Activated CD4-positive, alpha-beta T cell treated with anti-CD3 and anti-CD28 coated beads for 24 hours (primary cell): ENCODE data around the gene CLIP4.
"Not testable (repeated sequence)": the region's sequence is repeated elsewhere in the genome, so short reads cannot be mapped to it uniquely, and the experiment has no call there.

Source experiments
- DNase-seq, 2 donors: peaks; one replicate each; pipeline ENCODE4 v3.0.0-alpha.2; 2020; ENCODE audit warnings: low read depth in 2 of 2

CLIP4 gene

GRCh38 chr2:29104688-29105087 is 10.5 kb upstream of the CLIP4 start:
- no peak for DNase-seq

GRCh38 chr2:29105375-29105774 is 9.8 kb upstream of the CLIP4 start:
- DNase-seq, result no peak

- no peak for DNase-seq
These were observed 9.0 kb upstream of the CLIP4 start for GRCh38 chr2:29106256-29106655.

- no peak for DNase-seq
These were observed 8.2 kb upstream of the CLIP4 start for GRCh38 chr2:29106980-29107388.

- not testable (repeated sequence) for DNase-seq
These were observed 7.7 kb upstream of the CLIP4 start for GRCh38 chr2:29107547-29107946.

- no peak for DNase-seq
These were observed 7.0 kb upstream of the CLIP4 start for GRCh38 chr2:29108225-29108624.

- DNase-seq, result no peak
These were observed 6.0 kb upstream of the CLIP4 start for GRCh38 chr2:29109246-29109645.

GRCh38 chr2:29110916-29111535 is 4.2 kb upstream of the CLIP4 start:
- DNase-seq, result no peak

- no peak for DNase-seq
These were observed 2.8 kb upstream of the CLIP4 start for GRCh38 chr2:29112379-29112778.

- DNase-seq, result no peak
These were observed 2.1 kb upstream of the CLIP4 start for GRCh38 chr2:29113027-29113686.

- no peak for DNase-seq
These were observed 1.3 kb upstream of the CLIP4 start for GRCh38 chr2:29113891-29114321.

- DNase-seq, result no peak
These were observed 649 bp upstream of the CLIP4 start for GRCh38 chr2:29114586-29114945.

- peak; percentile 39 to 40 for DNase-seq
These were observed 874 bp downstream of the CLIP4 start for GRCh38 chr2:29115797-29116781.

- DNase-seq, result no peak
These were observed 2.6 kb downstream of the CLIP4 start for GRCh38 chr2:29117636-29118303.

- DNase-seq, result no peak
These were observed 4.0 kb downstream of the CLIP4 start for GRCh38 chr2:29119211-29119610.

- no peak for DNase-seq
These were observed 5.6 kb downstream of the CLIP4 start for GRCh38 chr2:29120846-29121245.

GRCh38 chr2:29123617-29124349 is 8.6 kb downstream of the CLIP4 start:
- no peak for DNase-seq

GRCh38 chr2:29124504-29124903 is 9.3 kb downstream of the CLIP4 start:
- no peak for DNase-seq

GRCh38 chr2:29129586-29130281 is 14.5 kb downstream of the CLIP4 start:
- DNase-seq, result no peak

GRCh38 chr2:29130295-29130694 is 15.1 kb downstream of the CLIP4 start:
- DNase-seq, result no peak

GRCh38 chr2:29134933-29135332 is 19.7 kb downstream of the CLIP4 start:
- no peak for DNase-seq
